HG02973 (cell line): ENCODE data around the gene MANEAL.
"Not testable (repeated sequence)": the region's sequence is repeated elsewhere in the genome, so short reads cannot be mapped to it uniquely, and the experiment has no call there.

Experiments
- ATAC-seq: cut with Tn5 transposase; IDR thresholded peaks from one replicate; pipeline ENCODE4 v1.9.1; 2021; ENCODE audit warnings: moderate library complexity; ENCODE audit not compliant: unreplicated experiment

MANEAL gene, protein sequence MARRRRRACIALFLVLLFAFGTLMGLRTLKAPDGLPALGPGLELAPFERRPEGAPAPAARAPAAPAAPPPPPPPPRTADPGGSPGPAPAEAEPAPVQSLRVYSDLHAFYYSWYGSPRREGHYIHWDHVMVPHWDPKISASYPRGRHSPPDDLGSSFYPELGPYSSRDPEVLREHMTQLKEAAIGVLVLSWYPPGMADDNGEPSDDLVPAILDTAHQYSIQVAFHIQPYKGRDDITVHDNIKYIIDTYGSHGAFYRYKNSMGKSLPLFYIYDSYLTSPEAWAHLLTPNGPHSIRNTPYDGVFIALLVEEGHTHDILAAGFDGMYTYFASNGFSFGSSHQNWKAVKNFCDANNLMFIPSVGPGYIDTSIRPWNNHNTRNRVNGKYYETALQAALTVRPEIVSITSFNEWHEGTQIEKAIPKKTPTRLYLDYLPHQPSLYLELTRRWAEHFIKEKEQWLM

GRCh38 chr1:37793773-37794371 lies at the start of gene MANEAL:
Gene MANEAL (plus strand): TSS chr1:37793847. CDS start chr1:37794183, 336 bp downstream.
- ATAC-seq: no peak

- no peak for ATAC-seq
Measured at GRCh38 chr1:37746806-37747205, 46.8 kb upstream of the MANEAL start.

GRCh38 chr1:37748565-37748964 lies 45.1 kb upstream of the MANEAL start:
- no peak for ATAC-seq

DNA sequence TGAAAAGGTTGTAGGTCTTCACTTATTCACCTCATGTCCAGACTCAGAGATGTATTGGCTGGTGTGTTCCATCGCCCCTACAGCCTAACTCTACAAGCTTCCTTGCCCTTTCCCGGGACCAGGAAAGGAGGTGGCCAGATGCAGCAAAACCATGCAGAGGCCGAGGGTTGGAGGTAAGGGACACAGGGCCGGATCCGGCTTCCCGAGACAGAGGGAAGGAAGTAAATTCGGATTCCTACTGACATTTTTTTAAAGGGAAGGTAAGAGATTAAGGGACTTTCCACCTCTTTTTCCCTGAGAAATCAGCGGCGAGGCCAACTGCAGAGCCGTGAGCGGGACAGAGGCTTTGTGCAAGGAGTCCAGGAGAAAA lies 41.4 kb upstream of the MANEAL start:
- no peak for ATAC-seq

- ATAC-seq: no peak
Measured at GRCh38 chr1:37752583-37753471, 40.8 kb upstream of the MANEAL start.

- ATAC-seq: no peak
Measured at GRCh38 chr1:37753473-37754321, 40.0 kb upstream of the MANEAL start.

- ATAC-seq: no peak
Measured at GRCh38 chr1:37755290-37755689, 38.4 kb upstream of the MANEAL start.

DNA sequence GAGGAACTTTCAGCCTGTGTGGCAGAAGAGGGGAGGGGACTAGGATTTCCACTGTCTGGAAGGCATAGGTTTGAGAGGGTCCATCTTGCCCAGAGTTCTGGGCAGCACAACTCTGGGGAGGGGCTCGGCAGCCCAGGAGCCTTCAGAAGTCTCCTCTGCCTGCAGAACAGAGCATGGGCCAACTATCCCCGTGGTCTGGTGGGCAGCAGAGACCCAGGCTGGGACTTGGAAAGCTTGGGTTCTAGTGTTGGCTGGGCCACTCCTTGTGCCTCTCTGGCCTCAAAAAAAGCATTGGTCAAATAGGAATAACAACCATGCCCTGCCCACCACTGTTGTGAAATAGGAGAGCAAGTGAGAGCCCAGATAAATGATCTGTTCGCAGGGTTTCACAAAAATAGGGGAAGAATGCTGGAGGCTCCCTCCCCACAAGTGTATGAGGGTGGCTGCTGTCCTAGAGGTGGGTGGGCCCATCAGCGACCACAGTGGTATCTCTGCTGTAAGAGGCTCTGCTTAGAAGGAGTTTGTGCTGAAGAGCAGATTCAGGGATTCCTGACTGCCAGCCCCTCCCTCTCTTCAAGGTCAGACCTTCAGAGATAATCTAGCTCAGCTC lies 37.6 kb upstream of the MANEAL start:
- ATAC-seq: no peak

- ATAC-seq: no peak
Measured at GRCh38 chr1:37759451-37759850, 34.2 kb upstream of the MANEAL start.

DNA sequence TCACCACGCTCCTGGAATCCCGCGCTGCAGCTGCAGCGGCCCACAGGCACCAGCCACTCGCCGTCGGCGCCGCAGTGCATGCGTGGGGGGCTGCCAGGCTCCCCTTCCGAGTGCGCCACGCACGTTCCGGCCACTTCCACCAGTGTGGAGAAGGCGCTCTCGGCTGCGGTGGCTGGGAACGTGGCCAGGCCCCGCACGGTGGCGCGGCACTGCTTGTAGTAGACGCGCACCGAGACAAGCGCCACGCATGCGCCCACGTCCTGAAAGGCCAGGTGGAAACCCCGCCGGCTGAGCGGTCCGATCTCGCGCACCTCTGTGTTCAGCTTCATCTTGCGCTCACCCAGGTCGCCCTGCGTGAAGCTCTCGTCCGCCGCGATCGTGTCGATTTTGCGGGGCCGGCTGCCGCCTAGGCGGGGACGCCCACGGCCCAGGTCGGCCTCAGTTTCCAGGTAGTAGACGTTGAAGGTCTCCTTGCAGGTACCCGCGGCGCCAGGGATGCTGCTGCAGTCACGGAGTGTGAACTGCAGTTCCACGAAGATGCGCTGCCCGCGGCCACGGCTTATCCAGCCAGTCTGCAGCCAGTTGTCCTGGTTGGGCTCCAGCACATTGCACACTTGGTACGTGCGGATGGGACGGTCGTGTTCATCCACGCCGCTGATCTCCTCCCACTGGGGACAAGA lies 32.1 kb upstream of the MANEAL start:
- ATAC-seq: no peak

DNA sequence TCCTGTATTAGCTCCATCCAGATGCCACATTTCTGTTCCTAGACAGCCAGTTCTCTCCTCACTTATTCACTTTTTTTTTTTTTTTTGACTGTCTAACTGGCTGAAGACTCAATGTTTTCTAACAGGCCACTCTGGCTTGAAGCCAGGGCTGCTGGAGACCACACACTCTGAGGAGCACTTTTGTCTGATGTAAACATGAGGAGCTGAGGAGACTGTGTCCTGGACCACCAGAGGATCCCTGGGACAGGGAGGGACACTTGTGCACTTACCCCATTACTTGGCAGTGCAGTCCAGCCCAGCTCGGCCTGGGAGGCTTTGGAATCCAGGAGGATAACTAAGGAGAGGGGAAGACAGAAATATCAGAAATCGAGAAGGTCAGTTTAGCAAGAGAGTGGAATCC lies 31.1 kb upstream of the MANEAL start:
- ATAC-seq: no peak

GRCh38 chr1:37763791-37764413 lies 29.7 kb upstream of the MANEAL start:
- no peak for ATAC-seq

GRCh38 chr1:37764414-37764825 lies 29.2 kb upstream of the MANEAL start:
- ATAC-seq: no peak

GRCh38 chr1:37764888-37765441 lies 28.7 kb upstream of the MANEAL start, which contains the start of gene EPHA10:
Gene EPHA10 (minus strand): TSS chr1:37765120. CDS start chr1:37765066, 54 bp downstream.
- ATAC-seq: no peak

DNA sequence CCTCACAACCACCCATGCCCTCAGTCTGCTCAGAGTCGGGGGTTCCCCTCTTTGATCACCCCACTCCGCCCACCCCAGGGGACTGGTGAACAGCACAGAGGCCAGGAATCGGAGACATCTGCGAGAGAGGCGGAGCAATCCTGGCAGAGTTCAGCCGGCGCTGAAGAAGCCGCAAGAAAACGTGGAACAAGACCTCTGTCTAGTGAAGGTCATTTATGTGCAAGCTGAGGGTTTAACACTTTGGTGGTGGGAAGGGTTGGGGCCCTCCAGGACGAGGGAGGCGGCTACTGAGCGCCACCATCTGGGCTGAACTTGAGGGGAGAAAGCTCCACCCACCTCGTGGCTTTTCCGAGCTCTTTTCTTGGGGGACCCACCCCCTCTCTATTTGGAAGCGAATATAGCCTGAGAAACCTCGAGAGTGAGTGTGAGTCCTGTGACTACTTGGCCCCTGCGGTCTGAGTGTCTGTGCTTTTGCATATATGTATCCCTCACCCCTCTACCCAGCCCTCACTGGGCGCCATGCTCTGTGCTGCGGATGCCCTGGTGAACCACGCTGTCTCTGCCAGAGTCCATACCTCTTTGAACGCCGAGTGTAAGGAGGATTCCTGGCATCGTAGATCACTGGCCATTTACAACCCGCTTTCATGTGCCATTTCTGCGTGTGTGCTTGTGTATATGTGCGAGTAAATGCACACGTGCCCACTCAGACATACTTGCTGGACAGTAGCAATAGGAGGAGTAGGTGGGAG lies 27.6 kb upstream of the MANEAL start:
- ATAC-seq: no peak

DNA sequence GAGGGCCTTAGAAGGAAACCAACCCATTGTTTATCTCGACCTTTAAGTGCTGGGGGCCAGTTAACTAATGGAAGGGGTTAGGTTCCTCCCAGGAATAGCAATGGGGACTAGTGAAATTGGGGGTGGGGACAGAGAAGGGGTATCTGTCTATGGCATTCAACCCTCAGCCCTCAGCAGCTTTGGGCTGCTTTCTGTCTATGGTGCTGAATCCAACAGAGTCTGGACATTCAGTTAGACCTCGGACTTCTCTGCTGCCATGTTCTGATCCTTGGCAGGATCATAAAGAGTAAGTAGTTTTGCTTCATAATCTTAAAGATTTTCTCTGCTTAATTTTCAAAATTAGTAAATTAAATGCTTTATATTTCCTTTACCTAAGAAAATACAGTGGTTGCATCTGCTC lies 26.2 kb upstream of the MANEAL start:
- no peak for ATAC-seq

DNA sequence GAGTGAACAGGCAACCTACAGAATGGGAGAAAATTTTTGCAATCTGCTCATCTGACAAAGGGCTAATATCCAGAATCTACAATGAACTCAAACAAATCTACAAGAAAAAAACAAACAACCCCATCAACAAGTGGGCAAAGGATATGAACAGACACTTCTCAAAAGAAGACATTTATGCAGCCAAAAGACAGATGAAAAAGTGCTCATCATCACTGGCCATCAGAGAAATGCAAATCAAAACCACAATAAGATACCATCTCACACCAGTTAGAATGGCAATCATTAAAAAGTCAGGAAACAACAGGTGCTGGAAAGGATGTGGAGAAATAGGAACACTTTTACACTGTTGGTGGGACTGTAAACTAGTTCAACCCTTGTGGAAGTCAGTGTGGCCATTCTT lies 22.2 kb upstream of the MANEAL start:
- ATAC-seq: not testable (repeated sequence)

DNA sequence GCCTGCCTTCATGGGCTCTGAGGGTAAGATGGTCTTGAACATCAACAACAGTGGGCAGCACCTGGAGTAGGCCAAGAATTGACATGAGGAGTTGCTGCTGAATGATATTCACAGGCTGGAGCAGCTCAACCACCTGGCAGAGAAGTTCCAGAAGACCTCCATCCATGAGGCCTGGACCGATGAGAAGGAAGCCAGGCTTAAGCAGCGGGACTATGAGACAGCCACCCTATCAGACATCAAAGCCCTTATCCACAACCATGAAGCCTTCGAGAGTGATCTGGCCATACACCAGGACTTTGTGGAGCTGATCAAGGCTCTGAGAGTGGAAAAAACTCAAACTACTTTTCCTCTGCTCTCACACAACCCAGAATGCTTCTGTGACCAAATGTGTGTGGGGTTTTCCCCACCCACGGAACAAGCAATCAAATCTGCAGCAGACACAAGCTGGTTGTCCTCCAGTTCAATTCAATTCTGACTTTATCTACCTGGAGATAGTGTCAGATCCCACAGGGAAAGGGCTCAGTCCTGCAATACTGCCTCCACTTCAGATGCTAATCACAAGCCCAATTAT lies 16.6 kb upstream of the MANEAL start:
- no peak for ATAC-seq
